ENCODE measurements around the gene KCTD18. TPM values are rescaled to one million over a fixed set of nuclear protein-coding genes. Genes with fewer than 3 reads are reported as not detected.

The KCTD18 gene
- total and polyA plus RNA-seq, 5 experiments from 2014 or later, result 12.6 to 19.6 (median 16.5) TPM

DNA sequence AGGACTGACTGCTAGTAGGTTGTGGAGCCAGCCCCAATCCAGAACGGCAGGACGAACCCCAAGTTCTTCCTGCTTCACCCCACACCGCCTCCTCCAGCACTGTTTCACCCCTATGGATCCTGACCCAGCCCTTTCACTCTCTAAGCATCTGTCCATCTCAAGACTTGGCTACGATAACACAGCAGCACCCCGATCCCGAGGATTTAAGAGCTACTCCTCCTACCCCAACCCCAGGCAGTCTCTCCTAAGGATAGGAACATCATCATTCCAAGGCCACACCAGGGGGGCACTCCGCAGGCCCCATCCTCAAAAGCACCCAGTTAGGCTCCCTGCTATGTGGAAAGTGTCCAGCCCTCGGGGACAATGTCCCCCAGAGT is 645 bp downstream of the KCTD18 start:
- Mint-ChIP-seq H3K36me3 (peaks cover 0 to 13% (median 3%) of the 10 kb centered on the region in 3 donors), H3K4me3 (peak overlapping the region; percentile 80 to 97 (median 94)), H3K27ac (peak overlapping the region; percentile 83 to 98 (median 94)), H3K27me3 (no peaks in the 10 kb centered on the region), H3K9me3 (no peaks in the 10 kb centered on the region), H3K4me1 (peaks cover 12 to 47% (median 32%) of the 10 kb centered on the region in 4 donors)
- ATAC-seq, result no peak
- peak in 3 of 10 donors; percentile 4 to 24 (median 15) for DNase-seq
- POLR2A ChIA-PET, result interaction anchor here (0.6 to 1.6 kb wide), 5 partner anchors 16 to 350 kb away, joined by 3 to 20 read pairs (median 3); partner anchors contain the start of gene SGO2

DNA sequence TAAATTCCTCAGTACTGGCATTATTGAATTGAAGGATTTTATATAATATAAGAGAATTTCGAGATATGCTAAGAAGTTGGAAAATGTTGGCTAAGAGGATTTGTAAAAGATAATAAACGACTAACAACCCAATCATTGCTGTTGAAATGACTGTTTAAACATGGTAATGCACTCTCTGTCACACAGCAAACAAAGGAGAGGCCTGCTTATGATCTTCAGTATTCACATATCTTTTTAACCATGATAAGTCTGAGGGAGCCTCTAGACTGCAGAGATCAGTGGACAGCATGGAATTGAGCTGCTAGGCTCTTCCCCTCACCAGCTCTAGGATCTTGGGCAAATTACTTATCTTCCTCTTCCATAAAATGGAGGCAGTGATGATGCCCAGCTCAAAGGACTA is 2.7 kb downstream of the KCTD18 start:
- peaks cover 3 to 30% (median 15%) of the 10 kb centered on the region in 3 donors for H3K36me3 Mint-ChIP-seq
- H3K4me3 Mint-ChIP-seq, result peak overlapping the region in 1 of 10 donors; percentile 18
- POLR2A ChIA-PET, result no interaction called here
- H3K9me3 Mint-ChIP-seq, result peaks cover 0 to 5% (median 0%) of the 10 kb centered on the region in 9 donors
- H3K27ac Mint-ChIP-seq, result peak overlapping the region in 2 of 10 donors; percentile 26 to 73
- no peaks in the 10 kb centered on the region for H3K27me3 Mint-ChIP-seq
- DNase-seq (no peak), ATAC-seq (no peak)
- H3K4me1 Mint-ChIP-seq, result peaks cover 18 to 55% (median 40%) of the 10 kb centered on the region in 4 donors

GRCh38 chr2:200506679-200507078 is 3.2 kb downstream of the KCTD18 start:
- Mint-ChIP-seq H3K27me3 (no peaks in the 10 kb centered on the region), H3K27ac (peak overlapping the region in 3 of 10 donors; percentile 6 to 60 (median 26)), H3K4me1 (peaks cover 18 to 55% (median 40%) of the 10 kb centered on the region in 4 donors), H3K9me3 (peaks cover 0 to 9% (median 0%) of the 10 kb centered on the region in 9 donors), H3K36me3 (peaks cover 5 to 33% (median 15%) of the 10 kb centered on the region in 3 donors), H3K4me3 (no peak overlapping the region)
- ATAC-seq (no peak), DNase-seq (no peak)
- POLR2A ChIA-PET, result no interaction called here

DNA sequence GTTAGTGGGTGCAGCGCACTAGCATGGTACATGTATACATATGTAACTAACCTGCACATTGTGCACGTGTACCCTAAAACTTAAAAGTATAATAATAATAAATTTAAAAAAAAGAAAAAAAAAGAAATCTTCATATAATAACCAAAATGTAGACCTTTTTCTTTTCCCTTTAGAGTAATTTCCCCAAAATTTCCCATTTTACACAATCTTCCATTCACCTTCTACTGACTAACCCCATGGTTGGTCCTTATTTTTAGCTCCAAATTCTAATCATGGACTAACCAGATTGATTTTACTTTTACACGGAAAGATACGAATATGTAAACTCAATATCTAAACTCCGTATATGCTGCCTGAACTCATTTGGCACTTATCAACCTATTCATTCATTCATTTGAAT is 7.7 kb downstream of the KCTD18 start:
- DNase-seq (no peak), ATAC-seq (no peak)
- no peak overlapping the region for H3K4me3 Mint-ChIP-seq
- H3K27ac Mint-ChIP-seq, result no peak overlapping the region
- H3K36me3 Mint-ChIP-seq, result peaks cover 5 to 55% (median 21%) of the 10 kb centered on the region in 3 donors
- peaks cover 12 to 29% (median 23%) of the 10 kb centered on the region in 4 donors for H3K4me1 Mint-ChIP-seq
- H3K9me3 Mint-ChIP-seq, result peaks cover 0 to 9% (median 0%) of the 10 kb centered on the region in 9 donors
- POLR2A ChIA-PET, result no interaction called here
- no peaks in the 10 kb centered on the region for H3K27me3 Mint-ChIP-seq

DNA sequence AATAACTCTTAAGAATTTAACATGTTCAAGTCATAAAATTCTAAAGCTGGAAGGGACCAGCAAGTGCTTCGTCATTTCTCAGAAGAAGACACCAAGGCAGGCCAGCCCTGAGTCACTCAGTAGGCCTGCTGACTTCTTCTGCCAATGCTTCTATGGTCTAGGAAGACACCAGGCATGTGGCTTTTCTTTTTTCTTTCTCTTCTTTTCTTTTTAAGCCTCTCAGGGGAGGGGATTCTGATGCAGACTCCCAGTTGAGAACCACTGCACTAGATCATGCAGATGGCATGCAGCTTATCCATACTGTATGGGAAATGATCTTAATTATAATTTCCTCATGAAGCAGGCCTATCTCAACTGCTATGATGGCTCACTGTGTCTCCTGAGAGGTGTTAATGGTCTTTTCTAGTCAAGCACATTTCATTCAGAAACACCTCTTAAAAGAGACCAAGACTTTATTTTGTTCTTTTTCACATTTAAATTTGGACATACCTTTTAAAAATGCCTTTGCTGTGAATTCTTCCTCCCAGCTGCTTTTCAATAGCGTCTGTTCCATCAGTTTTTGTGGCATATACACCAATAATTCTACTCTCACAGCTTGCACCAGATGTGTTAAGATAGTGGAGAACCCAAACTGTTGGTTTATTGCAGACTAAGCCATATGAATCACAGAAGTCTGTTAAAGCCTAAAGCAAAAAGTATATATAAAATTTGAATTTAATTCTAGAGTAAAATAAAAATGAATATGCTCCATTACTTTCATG is 11.3 kb downstream of the KCTD18 start:
- peaks cover 0 to 9% (median 0%) of the 10 kb centered on the region in 9 donors for H3K9me3 Mint-ChIP-seq
- H3K27ac Mint-ChIP-seq, result no peak overlapping the region
- H3K36me3 Mint-ChIP-seq, result peaks cover 5 to 74% (median 25%) of the 10 kb centered on the region in 3 donors
- DNase-seq, result no peak
- ATAC-seq, result no peak
- peaks cover 6 to 11% (median 9%) of the 10 kb centered on the region in 4 donors for H3K4me1 Mint-ChIP-seq
- H3K4me3 Mint-ChIP-seq, result no peak overlapping the region
- POLR2A ChIA-PET, result no interaction called here
- H3K27me3 Mint-ChIP-seq, result no peaks in the 10 kb centered on the region

DNA sequence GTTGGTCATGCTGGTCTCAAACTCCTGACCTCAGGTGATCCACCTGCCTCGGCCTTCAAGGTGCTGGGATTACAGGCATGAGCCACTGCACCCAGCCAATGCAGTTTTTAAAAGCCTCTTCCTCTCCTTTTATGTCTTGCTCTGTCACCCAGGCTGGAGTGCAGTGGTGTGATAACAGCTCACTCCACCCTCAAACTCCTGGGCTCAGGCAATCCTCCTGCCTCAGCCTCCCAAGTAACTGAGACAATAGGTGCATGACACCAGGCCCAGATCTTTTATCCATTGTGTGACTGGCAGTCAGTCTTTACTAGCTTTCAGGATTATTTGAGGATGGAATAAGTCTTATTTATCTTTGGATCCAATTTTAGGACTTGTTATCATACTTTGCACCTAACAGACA is 13.2 kb downstream of the KCTD18 start:
- peaks cover 8 to 75% (median 32%) of the 10 kb centered on the region in 3 donors for H3K36me3 Mint-ChIP-seq
- no peak overlapping the region for H3K4me3 Mint-ChIP-seq
- ATAC-seq, result no peak
- no peak for DNase-seq
- H3K27me3 Mint-ChIP-seq, result no peaks in the 10 kb centered on the region
- POLR2A ChIA-PET, result no interaction called here
- H3K27ac Mint-ChIP-seq, result peak overlapping the region in 2 of 10 donors; percentile 17 to 72
- H3K9me3 Mint-ChIP-seq, result no peaks in the 10 kb centered on the region
- H3K4me1 Mint-ChIP-seq, result peaks cover 0 to 2% (median 1%) of the 10 kb centered on the region in 4 donors

GRCh38 chr2:200494048-200494447 is 15.8 kb downstream of the KCTD18 start:
- POLR2A ChIA-PET, result no interaction called here
- ATAC-seq, result no peak
- H3K27me3 Mint-ChIP-seq, result no peaks in the 10 kb centered on the region
- H3K9me3 Mint-ChIP-seq, result no peaks in the 10 kb centered on the region
- peak overlapping the region in 2 of 10 donors; percentile 7 to 60 for H3K27ac Mint-ChIP-seq
- H3K4me3 Mint-ChIP-seq, result no peak overlapping the region
- H3K4me1 Mint-ChIP-seq, result peaks cover 0 to 1% (median 0%) of the 10 kb centered on the region in 4 donors
- DNase-seq, result no peak
- H3K36me3 Mint-ChIP-seq, result peaks cover 16 to 93% (median 48%) of the 10 kb centered on the region in 3 donors

GRCh38 chr2:200492656-200493055 is 17.2 kb downstream of the KCTD18 start:
- no peaks in the 10 kb centered on the region for H3K27me3 Mint-ChIP-seq
- POLR2A ChIA-PET, result no interaction called here
- no peaks in the 10 kb centered on the region for H3K4me1 Mint-ChIP-seq
- DNase-seq (no peak), ATAC-seq (no peak)
- no peak overlapping the region for H3K4me3 Mint-ChIP-seq
- peaks cover 16 to 88% (median 44%) of the 10 kb centered on the region in 3 donors for H3K36me3 Mint-ChIP-seq
- H3K9me3 Mint-ChIP-seq, result no peaks in the 10 kb centered on the region
- H3K27ac Mint-ChIP-seq, result no peak overlapping the region

- no peak for ATAC-seq
These were observed 19.9 kb downstream of the KCTD18 start for GRCh38 chr2:200490001-200490400.

GRCh38 chr2:200488169-200488568 is 21.7 kb downstream of the KCTD18 start:
- H3K27me3 Mint-ChIP-seq, result peaks cover 0 to 3% (median 1%) of the 10 kb centered on the region in 5 donors
- H3K9me3 Mint-ChIP-seq, result no peaks in the 10 kb centered on the region
- peaks cover 16 to 43% (median 30%) of the 10 kb centered on the region in 3 donors for H3K36me3 Mint-ChIP-seq
- no peak for DNase-seq
- H3K27ac Mint-ChIP-seq, result peak overlapping the region in 1 of 10 donors; percentile 70
- no peak overlapping the region for H3K4me3 Mint-ChIP-seq
- no peaks in the 10 kb centered on the region for H3K4me1 Mint-ChIP-seq
- no peak for ATAC-seq
- POLR2A ChIA-PET, result no interaction called here

More at GRCh38 chr2:200490001-200490400, 19.9 kb downstream of the KCTD18 start:
- Mint-ChIP-seq H3K27me3 (no peaks in the 10 kb centered on the region), H3K4me1 (no peaks in the 10 kb centered on the region), H3K27ac (no peak overlapping the region), H3K36me3 (peaks cover 16 to 61% (median 38%) of the 10 kb centered on the region in 3 donors), H3K9me3 (no peaks in the 10 kb centered on the region), H3K4me3 (no peak overlapping the region)
- POLR2A ChIA-PET, result no interaction called here
- DNase-seq, result no peak

GRCh38 chr2:200486529-200486928 is 23.3 kb downstream of the KCTD18 start:
- POLR2A ChIA-PET, result no interaction called here
- Mint-ChIP-seq H3K4me1 (peaks cover 0 to under 1% (median 0%) of the 10 kb centered on the region in 4 donors), H3K4me3 (no peak overlapping the region), H3K9me3 (no peaks in the 10 kb centered on the region), H3K27ac (no peak overlapping the region), H3K27me3 (peaks cover 0 to 9% (median 3%) of the 10 kb centered on the region in 5 donors), H3K36me3 (peaks cover 6 to 28% (median 14%) of the 10 kb centered on the region in 3 donors)
- DNase-seq (no peak), ATAC-seq (no peak)

- Mint-ChIP-seq H3K4me1 (peaks cover 0 to 4% (median 0%) of the 10 kb centered on the region in 4 donors), H3K27me3 (peaks cover 0 to 9% (median 3%) of the 10 kb centered on the region in 5 donors), H3K4me3 (no peak overlapping the region), H3K27ac (peak overlapping the region in 1 of 10 donors; percentile 53), H3K36me3 (peaks cover 0 to 12% (median 5%) of the 10 kb centered on the region in 3 donors), H3K9me3 (no peaks in the 10 kb centered on the region)
- no peak for ATAC-seq
- POLR2A ChIA-PET, result interaction anchor here (0.8 kb wide), 1 partner anchor 25 kb away, joined by 5 read pairs; the partner anchor contains the start of gene KCTD18
- DNase-seq, result no peak
These were observed 24.9 kb downstream of the KCTD18 start for GRCh38 chr2:200484934-200485333.

- H3K36me3 Mint-ChIP-seq, result peaks cover 0 to 4% (median 0%) of the 10 kb centered on the region in 3 donors
- H3K9me3 Mint-ChIP-seq, result no peaks in the 10 kb centered on the region
- no peak overlapping the region for H3K4me3 Mint-ChIP-seq
- H3K27ac Mint-ChIP-seq, result no peak overlapping the region
- H3K27me3 Mint-ChIP-seq, result peaks cover 0 to 9% (median 3%) of the 10 kb centered on the region in 5 donors
- ATAC-seq, result no peak
- POLR2A ChIA-PET, result no interaction called here
- no peak for DNase-seq
- H3K4me1 Mint-ChIP-seq, result peaks cover 0 to 4% (median 0%) of the 10 kb centered on the region in 4 donors
These were observed 26.1 kb downstream of the KCTD18 start for GRCh38 chr2:200483729-200484198.

All from naive thymus-derived CD8-positive, alpha-beta T cell (primary cell).